BJ (cell line): ENCODE results near the gene SLC9A5. TPM values are rescaled to one million over a fixed set of nuclear protein-coding genes. Genes with fewer than 3 reads are reported as not detected.

Experiments used
- CTCF ChIA-PET: fragments of 350-600 bp; formaldehyde crosslinking; extraction: SDS; loops from one replicate; lab custom pipeline; 2021; ENCODE audit warnings: antibody characterized with exemption, inconsistent platforms; lab: Yijun Ruan, JAX
- POLR2A ChIA-PET: fragments of 300-600 bp; sonication (Branson Sonifier 250); formaldehyde crosslinking; extraction: SDS; loops from one replicate; lab custom pipeline; 2021; ENCODE audit warnings: antibody characterized with exemption; lab: Charles Lee
- DNase-seq: peaks from one replicate; pipeline ENCODE4 v3.0.0-alpha.2; 2011; ENCODE audit warnings: low read depth
- H3K27me3 ChIP-seq: 2 replicates; pipeline ENCODE4 v1.6.0; 2011; ENCODE audit warnings: low read length; ENCODE audit not compliant: control insufficient read depth, insufficient read depth
- H3K36me3 ChIP-seq: 2 replicates; pipeline ENCODE4 v1.5.1; 2011; ENCODE audit warnings: low read length; ENCODE audit not compliant: control insufficient read depth, insufficient read depth
- H3K4me3 ChIP-seq: 2 replicates; pipeline ENCODE4 v1.5.1; 2011; ENCODE audit warnings: low read depth, mild to moderate bottlenecking, control low read depth, low read length
- polyA plus RNA-seq: library from polyadenylated mRNA; depleted of rRNA; stranded (reverse); fragments of >200 nt; gene quantifications from 2 replicates; pipeline ENCODE4 v1.2.3, GENCODE V29; 2011
- TF ChIP-seq, protein P1 (sequence below): IDR thresholded peaks from 2 replicates; pipeline ENCODE4 v1.5.1; 2011; ENCODE audit warnings: low read depth, mild to moderate bottlenecking, control low read depth, inconsistent platforms, low read length, moderate library complexity; ENCODE audit not compliant: insufficient read depth

The SLC9A5 gene
- polyA plus RNA-seq, 1 experiment, result 2.6 TPM

DNA sequence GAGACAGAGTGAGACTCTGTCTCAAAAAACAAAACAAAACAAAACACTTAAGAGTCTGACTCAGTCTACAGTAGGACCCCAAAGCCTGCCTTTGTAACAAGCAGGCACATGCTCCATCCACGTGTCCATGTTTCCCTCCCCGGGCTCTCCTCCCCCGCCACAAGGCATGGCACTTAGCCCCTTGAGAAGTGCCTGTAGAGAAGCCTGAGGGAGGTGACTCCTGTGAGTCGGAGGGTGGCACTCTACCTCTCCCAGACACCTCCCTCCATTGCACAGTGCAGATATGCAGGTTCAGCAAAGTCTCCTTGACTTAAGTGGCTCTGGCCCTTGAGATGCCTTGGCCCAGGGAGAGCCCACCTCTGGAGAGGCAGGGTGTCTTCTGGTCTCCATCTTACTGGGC is 8.3 kb upstream of the SLC9A5 start:
- H3K27me3 ChIP-seq, result no peaks in the 10 kb centered on the region
- POLR2A ChIA-PET, result no interaction called here
- H3K4me3 ChIP-seq, result no peak overlapping the region
- TF ChIP-seq, protein P1, sequence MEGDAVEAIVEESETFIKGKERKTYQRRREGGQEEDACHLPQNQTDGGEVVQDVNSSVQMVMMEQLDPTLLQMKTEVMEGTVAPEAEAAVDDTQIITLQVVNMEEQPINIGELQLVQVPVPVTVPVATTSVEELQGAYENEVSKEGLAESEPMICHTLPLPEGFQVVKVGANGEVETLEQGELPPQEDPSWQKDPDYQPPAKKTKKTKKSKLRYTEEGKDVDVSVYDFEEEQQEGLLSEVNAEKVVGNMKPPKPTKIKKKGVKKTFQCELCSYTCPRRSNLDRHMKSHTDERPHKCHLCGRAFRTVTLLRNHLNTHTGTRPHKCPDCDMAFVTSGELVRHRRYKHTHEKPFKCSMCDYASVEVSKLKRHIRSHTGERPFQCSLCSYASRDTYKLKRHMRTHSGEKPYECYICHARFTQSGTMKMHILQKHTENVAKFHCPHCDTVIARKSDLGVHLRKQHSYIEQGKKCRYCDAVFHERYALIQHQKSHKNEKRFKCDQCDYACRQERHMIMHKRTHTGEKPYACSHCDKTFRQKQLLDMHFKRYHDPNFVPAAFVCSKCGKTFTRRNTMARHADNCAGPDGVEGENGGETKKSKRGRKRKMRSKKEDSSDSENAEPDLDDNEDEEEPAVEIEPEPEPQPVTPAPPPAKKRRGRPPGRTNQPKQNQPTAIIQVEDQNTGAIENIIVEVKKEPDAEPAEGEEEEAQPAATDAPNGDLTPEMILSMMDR, result no peak
- no peak for DNase-seq
- CTCF ChIA-PET, result interaction anchor here (1.0 to 1.8 kb wide), 2 partner anchors 8 to 13 kb away, joined by 3 to 7 read pairs; partner anchors contain the start of gene TMEM208
- H3K36me3 ChIP-seq, result peaks cover 29% of the 10 kb centered on the region

- Histone ChIP-seq H3K27me3 (no peaks in the 10 kb centered on the region), H3K36me3 (peaks cover 22% of the 10 kb centered on the region), H3K4me3 (no peak overlapping the region)
- CTCF ChIA-PET, result interaction anchor here (0.6 to 1.8 kb wide), 4 partner anchors 9 to 132 kb away, joined by 3 to 7 read pairs (median 6); partner anchors contain the start of gene TMEM208
- TF ChIP-seq, protein P1, result no peak
- POLR2A ChIA-PET, result interaction anchor here (0.6 kb wide), 1 partner anchor 15 kb away, joined by 4 read pairs; no protein-coding TSS in a partner anchor
- peak; percentile 69 for DNase-seq
Observed at GRCh38 chr16:67241008-67241900, 7.5 kb upstream of the SLC9A5 start.

GRCh38 chr16:67242138-67242730 is 6.5 kb upstream of the SLC9A5 start:
- Histone ChIP-seq H3K4me3 (no peak overlapping the region), H3K27me3 (no peaks in the 10 kb centered on the region), H3K36me3 (peaks cover 15% of the 10 kb centered on the region)
- DNase-seq, result no peak
- ChIA-PET CTCF (interaction anchor here (0.6 to 1.6 kb wide), 2 partner anchors 19 to 131 kb away, joined by 6 read pairs; no protein-coding TSS in a partner anchor), POLR2A (no interaction called here)
- TF ChIP-seq, protein P1, result no peak

GRCh38 chr16:67243481-67243880 is 5.3 kb upstream of the SLC9A5 start:
- peaks cover 7% of the 10 kb centered on the region for H3K36me3 ChIP-seq
- TF ChIP-seq, protein P1, result no peak
- POLR2A ChIA-PET, result no interaction called here
- H3K4me3 ChIP-seq, result no peak overlapping the region
- H3K27me3 ChIP-seq, result no peaks in the 10 kb centered on the region
- DNase-seq, result no peak
- CTCF ChIA-PET, result interaction anchor here (1.9 kb wide), 1 partner anchor 12 kb away, joined by 5 read pairs; no protein-coding TSS in a partner anchor
